DMS153 treated with DMSO at 0.1 percent for 48 hours (cell line): ENCODE data around the gene SLC6A6.

Experiments used
- DNase-seq: peaks from one replicate; lab custom pipeline; 2025; ENCODE audit not compliant: unreplicated experiment; lab: John Stamatoyannopoulos, UW

Gene SLC6A6

GRCh38 chr3:14517601-14518431, 115.4 kb downstream of the SLC6A6 start:
- DNase-seq = no peak

- DNase-seq = no peak
These were observed 116.0 kb downstream of the SLC6A6 start for GRCh38 chr3:14518432-14518802.

GRCh38 chr3:14518893-14519292, 116.5 kb downstream of the SLC6A6 start:
- DNase-seq = no peak

GRCh38 chr3:14519406-14519805, 117.0 kb downstream of the SLC6A6 start:
- DNase-seq = no peak

- no peak for DNase-seq
These were observed 117.7 kb downstream of the SLC6A6 start for GRCh38 chr3:14520149-14520548.

GRCh38 chr3:14520967-14521366, 118.6 kb downstream of the SLC6A6 start:
- no peak for DNase-seq

GRCh38 chr3:14521611-14522010, 119.2 kb downstream of the SLC6A6 start:
- no peak for DNase-seq

- no peak for DNase-seq
These were observed 119.8 kb downstream of the SLC6A6 start for GRCh38 chr3:14522129-14522691.

- no peak for DNase-seq
These were observed 120.4 kb downstream of the SLC6A6 start for GRCh38 chr3:14522768-14523167.

GRCh38 chr3:14523792-14524191, 121.4 kb downstream of the SLC6A6 start:
- no peak for DNase-seq

GRCh38 chr3:14524311-14524711, 121.9 kb downstream of the SLC6A6 start:
- DNase-seq = no peak

- no peak for DNase-seq
These were observed 122.7 kb downstream of the SLC6A6 start for GRCh38 chr3:14524920-14525660.

- no peak for DNase-seq
These were observed 123.6 kb downstream of the SLC6A6 start for GRCh38 chr3:14525685-14526631.

GRCh38 chr3:14528081-14528480, 125.7 kb downstream of the SLC6A6 start:
- DNase-seq = no peak

- DNase-seq = no peak
These were observed 129.5 kb downstream of the SLC6A6 start for GRCh38 chr3:14531856-14532395.

- no peak for DNase-seq
These were observed 130.5 kb downstream of the SLC6A6 start for GRCh38 chr3:14532691-14533456.

- no peak for DNase-seq
These were observed 131.1 kb downstream of the SLC6A6 start for GRCh38 chr3:14533457-14533958.

- no peak for DNase-seq
These were observed 132.2 kb downstream of the SLC6A6 start for GRCh38 chr3:14534516-14535191.

GRCh38 chr3:14535616-14536015, 133.2 kb downstream of the SLC6A6 start:
- no peak for DNase-seq
